GM20000 (cell line): ENCODE results near the gene TXNRD3.

Experiments
- DNase-seq: peaks from one replicate; pipeline ENCODE4 v3.0.0; 2012; ENCODE audit warnings: low spot score
- TF ChIP-seq, protein P1 (sequence below): IDR thresholded peaks from 2 replicates; pipeline ENCODE4 v1.5.1; 2012; ENCODE audit warnings: mild to moderate bottlenecking, control low read depth; ENCODE audit errors: extremely low read depth, missing control alignments

The TXNRD3 gene

DNA sequence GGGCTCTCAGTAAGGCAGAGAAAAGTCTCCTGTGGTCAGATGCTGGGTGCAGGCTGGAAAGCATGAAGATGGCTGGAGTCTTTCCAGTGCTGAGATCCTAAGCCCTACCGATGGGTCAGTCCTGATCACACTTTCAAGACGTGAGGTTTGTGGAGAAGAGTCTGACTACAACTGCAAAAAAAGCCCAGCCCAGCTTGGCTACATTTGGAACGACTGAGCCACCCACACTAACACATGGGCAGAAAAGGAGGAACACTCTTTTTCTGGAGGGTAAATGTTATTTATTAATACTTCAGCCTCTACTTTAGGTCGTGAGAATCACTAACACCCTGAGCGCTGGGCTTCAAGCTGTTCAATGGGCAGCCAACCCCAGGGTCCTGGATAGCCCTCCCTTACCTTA is 74.2 kb downstream of the TXNRD3 start:
- TF ChIP-seq, protein P1, sequence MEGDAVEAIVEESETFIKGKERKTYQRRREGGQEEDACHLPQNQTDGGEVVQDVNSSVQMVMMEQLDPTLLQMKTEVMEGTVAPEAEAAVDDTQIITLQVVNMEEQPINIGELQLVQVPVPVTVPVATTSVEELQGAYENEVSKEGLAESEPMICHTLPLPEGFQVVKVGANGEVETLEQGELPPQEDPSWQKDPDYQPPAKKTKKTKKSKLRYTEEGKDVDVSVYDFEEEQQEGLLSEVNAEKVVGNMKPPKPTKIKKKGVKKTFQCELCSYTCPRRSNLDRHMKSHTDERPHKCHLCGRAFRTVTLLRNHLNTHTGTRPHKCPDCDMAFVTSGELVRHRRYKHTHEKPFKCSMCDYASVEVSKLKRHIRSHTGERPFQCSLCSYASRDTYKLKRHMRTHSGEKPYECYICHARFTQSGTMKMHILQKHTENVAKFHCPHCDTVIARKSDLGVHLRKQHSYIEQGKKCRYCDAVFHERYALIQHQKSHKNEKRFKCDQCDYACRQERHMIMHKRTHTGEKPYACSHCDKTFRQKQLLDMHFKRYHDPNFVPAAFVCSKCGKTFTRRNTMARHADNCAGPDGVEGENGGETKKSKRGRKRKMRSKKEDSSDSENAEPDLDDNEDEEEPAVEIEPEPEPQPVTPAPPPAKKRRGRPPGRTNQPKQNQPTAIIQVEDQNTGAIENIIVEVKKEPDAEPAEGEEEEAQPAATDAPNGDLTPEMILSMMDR, result no peak
- DNase-seq, result no peak

DNA sequence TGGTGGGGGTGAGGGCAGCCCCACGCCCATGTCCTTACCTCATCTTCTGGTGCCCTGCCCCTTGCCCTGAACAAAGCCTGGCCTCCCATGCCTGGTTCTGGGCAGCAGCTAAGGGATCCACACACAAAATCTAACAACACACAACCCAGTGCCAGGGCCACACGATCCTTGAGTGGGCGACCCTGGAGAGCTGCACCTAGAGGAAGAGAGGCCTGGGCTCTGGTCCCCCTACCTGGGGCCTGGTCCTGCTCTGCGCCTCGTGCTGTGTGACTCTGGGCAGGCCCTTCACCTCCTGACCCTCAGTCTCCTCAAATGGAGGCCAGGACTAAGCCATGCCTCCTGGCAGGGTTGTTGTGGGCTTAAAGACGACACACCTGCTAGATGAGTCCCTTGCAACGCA is 76.2 kb downstream of the TXNRD3 start:
- TF ChIP-seq, protein P1, result no peak
- no peak for DNase-seq

DNA sequence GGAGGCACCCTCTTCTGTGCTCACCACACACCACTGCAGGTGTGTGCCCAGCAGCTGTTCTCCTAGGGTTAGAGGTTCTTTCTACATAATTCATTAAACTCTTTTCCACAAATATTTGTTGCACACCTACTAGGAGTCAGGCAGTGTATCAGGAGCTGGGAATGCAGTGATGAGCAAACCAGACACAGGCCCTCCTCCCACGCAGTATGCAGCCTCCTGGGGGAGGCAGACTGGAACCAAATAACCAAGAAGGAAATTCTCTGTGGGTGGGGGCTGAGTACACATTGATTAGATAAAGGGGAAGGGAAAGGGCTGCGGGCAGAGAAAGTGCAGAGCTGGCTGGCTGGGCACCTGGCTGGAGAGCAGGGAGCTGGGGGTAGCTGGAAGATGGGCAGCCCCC is 77.7 kb downstream of the TXNRD3 start:
- TF ChIP-seq, protein P1, result no peak
- no peak for DNase-seq

DNA sequence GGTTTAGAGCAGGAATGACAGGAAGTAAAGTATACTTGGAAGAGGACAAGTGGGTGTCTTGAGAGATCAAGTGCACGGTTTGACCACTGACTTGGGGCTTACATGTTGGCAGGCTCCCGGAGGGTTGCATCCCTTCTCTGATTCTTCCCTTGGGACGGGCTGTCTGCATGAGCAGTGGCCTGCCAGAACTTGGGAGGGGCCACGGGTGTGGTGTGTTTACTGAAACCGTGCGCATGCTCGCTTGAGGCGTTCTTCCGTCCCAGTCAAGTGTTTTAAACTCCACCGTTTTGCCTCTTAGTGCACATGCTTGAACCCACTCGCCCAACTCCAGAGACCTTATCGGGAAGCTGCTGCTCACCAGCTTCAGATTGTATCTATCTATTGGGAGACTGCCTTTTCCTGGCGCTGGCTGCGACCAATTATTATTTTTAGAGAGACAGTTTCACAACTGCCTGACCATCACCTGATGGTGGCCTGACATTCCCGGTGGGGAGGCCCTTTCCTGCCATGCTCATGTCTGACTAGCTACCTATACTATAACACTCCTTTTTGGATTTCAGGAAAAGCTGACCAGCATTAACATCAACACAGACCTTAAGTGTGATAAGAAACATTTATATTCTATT is 81.3 kb downstream of the TXNRD3 start:
- TF ChIP-seq, protein P1, result no peak
- no peak for DNase-seq

DNA sequence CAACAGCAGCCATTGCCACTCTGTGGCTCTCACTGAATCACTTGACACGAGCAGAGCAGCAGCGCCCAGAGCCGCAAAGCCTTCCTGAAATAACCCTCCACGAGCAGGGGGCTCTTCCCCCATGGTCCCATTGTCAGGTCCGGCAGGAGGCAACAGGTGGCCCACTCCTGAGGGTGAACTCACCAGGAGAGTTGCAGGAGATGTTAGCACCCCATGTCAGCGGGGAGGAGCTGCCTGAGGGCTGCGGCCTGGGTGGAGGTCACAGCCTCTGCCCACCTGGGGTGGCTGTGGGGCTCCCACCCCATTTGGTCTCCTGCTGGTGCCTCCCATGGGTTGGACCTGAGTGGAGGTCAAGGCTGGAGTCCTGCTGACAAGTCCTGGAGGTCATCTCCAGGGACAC is 83.8 kb downstream of the TXNRD3 start:
- TF ChIP-seq, protein P1, result no peak
- no peak for DNase-seq

DNA sequence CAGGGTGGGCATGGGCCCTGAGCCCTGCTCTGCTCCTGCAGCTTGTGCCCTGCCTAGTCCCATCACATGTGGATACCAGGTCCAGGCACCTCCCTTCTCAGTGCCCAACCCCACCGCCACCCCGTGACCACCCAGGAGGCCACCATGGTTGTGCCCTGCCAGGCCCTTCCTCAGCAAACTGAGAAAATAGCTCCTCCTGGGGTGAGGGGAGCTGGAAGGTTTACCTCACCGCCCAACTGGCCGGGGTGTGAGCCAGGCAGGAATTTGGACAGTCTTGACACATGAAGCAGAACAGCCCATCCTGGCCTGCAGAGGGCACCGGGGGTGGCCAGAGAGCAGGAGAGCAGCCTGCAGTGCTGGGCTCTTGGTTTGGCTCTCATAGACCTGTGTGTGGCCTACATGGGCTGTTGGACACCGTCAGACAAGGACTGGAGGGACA is 84.8 kb downstream of the TXNRD3 start:
- TF ChIP-seq, protein P1, result no peak
- no peak for DNase-seq

DNA sequence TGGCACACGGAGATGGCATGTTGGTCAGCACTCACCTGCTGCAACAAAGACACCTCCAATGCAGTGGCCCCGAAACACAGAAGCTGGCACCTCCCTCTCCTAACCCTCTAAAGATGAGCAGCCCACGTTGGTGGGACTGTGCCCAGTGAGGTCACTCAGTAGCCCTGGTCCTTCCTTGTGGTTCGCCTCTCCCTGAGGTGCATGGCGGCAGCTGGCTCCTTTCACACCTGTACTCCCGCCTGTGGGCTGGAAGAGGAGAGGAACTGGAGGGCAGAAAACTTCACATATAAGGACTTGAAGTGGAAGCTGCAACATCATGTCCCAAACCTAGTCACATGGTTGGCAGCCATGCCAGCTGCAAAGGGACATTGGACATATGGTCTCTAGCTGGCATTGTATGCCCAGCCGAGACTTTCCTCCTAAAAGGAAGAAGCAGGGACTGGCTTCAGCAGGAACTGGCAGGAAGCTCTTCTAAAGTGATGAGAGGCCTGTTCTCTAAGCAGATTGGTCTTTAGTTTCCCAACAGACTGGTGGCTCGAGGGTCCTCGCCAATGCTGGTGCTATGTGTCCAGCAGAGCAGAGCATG is 85.4 kb downstream of the TXNRD3 start:
- DNase-seq, result no peak
- TF ChIP-seq, protein P1, result no peak
